ENCODE data around the gene LOXL3. TPM values are rescaled to one million over a fixed set of nuclear protein-coding genes. Genes with fewer than 3 reads are reported as not detected.

The LOXL3 gene
- total RNA-seq, 1 donor from 2014 or later, result 12.1 TPM

GRCh38 chr2:74552914-74553811 is 579 bp downstream of the LOXL3 start:
- H3K27me3 ChIP-seq (ENCODE audit: low read depth), result no peaks in the 10 kb centered on the region
- peak overlapping the region; percentile 90 for H3K27ac ChIP-seq
- no peaks in the 10 kb centered on the region for H3K9me3 ChIP-seq
- H3K4me3 ChIP-seq, result peak overlapping the region; percentile 95
- peaks cover 12% of the 10 kb centered on the region for H3K36me3 ChIP-seq
- no peak for DNase-seq
- no peak for TF ChIP-seq CTCF (IDR thresholded peaks at IDR 0.05)
- H3K4me1 ChIP-seq, result peaks cover 35% of the 10 kb centered on the region
- intact Hi-C loops (cut with DNase I), result no loop called here
- no peak for ATAC-seq

- no peak overlapping the region for H3K27ac ChIP-seq
- H3K4me3 ChIP-seq, result no peak overlapping the region
- H3K36me3 ChIP-seq, result peaks cover 12% of the 10 kb centered on the region
- no peaks in the 10 kb centered on the region for H3K9me3 ChIP-seq
- H3K4me1 ChIP-seq, result peaks cover 35% of the 10 kb centered on the region
- H3K27me3 ChIP-seq (ENCODE audit: low read depth), result no peaks in the 10 kb centered on the region
- no peak for ATAC-seq
- intact Hi-C loops (cut with DNase I), result no loop called here
- TF ChIP-seq CTCF (IDR thresholded peaks at IDR 0.05), result no peak
- no peak for DNase-seq
Observed at GRCh38 chr2:74551942-74552913, 1.5 kb downstream of the LOXL3 start.

GRCh38 chr2:74551530-74551929 is 2.2 kb downstream of the LOXL3 start:
- Histone ChIP-seq H3K27ac (no peak overlapping the region), H3K36me3 (peaks cover 7% of the 10 kb centered on the region), H3K27me3 (ENCODE audit: low read depth) (no peaks in the 10 kb centered on the region), H3K4me3 (no peak overlapping the region), H3K4me1 (peaks cover 35% of the 10 kb centered on the region), H3K9me3 (no peaks in the 10 kb centered on the region)
- ATAC-seq (no peak), DNase-seq (no peak)
- intact Hi-C loops (cut with DNase I), result no loop called here
- TF ChIP-seq CTCF (IDR thresholded peaks at IDR 0.05), result no peak

DNA sequence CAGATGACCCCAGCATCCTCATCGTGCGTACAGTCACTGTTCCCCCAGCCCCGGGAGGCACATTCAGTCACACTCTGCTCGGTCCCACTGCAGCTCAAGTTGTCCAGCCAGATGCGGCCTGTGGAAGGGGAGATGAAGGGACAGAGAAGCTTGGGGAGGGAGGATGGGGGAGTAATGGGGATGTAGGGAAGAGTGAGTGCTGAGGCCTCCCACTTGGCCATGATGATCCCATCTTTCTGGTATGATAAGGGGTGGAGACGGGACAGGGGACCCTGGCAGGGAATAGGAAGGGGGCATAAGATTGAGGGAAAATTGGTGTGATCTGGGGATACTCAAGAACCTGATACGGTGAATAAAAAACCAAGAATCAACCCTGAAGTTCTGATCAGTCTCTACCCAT is 3.5 kb downstream of the LOXL3 start:
- TF ChIP-seq CTCF (IDR thresholded peaks at IDR 0.05), result no peak
- ATAC-seq (no peak), DNase-seq (no peak)
- Histone ChIP-seq H3K36me3 (no peaks in the 10 kb centered on the region), H3K27me3 (ENCODE audit: low read depth) (no peaks in the 10 kb centered on the region), H3K4me3 (no peak overlapping the region), H3K4me1 (peaks cover 30% of the 10 kb centered on the region), H3K27ac (no peak overlapping the region), H3K9me3 (no peaks in the 10 kb centered on the region)
- intact Hi-C loops (cut with DNase I), result no loop called here

Measured in lower lobe of right lung (tissue), 2 donors.